IPS-NIHi11 (cell line): ENCODE results near the gene GIMAP6.
"Not testable (repeated sequence)": the region's sequence is repeated elsewhere in the genome, so short reads cannot be mapped to it uniquely, and the experiment has no call there.

Experiments
- DNase-seq: peaks from one replicate; pipeline ENCODE4 v3.0.0; 2012; ENCODE audit warnings: mixed read lengths, low spot score

Gene GIMAP6

DNA sequence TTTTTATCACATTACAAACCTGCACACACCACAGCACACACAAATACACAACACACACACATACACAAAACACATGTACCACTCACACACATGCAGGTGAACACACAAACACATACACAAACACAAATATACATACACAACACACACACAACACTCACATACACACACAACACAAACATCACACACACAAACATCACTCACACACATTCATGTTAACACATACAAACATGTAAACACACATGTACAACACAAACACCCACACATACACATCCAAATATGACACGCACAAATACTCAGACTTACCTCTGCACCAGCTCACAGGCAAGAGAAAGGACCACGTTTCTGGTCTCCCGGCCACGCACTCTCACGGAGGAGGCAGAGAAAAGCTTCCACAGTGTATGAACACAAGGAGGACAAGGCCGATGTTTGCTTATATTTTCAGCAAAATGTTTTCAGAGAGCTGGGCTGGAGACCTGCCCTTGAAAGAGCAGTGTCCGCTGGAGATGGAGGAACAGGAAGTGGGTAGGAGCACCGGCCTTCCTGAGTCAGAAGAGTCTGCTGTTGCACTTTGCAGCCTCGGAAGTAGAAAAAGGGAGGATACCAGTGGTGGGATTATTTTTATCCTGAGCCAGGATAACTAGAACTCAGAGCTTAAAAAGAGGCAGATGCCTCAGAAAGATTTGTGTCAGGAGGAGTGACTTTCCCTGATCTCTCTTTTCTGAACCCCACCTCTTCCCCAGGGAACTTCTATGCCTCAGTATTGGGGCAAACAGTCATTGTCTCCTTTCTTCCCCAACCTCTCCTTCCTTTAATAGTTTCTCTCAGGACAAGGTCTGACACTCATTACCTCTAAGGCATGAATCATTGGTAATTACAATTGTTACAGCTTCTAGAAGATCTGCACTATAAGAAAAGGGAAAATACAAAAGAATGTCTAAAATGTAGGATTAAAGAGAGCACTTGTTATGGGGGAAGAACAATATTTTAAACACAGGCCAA, at the start of gene GIMAP6:
GIMAP6 (minus strand) TSS at position 520 of the 999 bp plus-strand sequence. CDS start 2,243 bp downstream, outside the sequence.
- DNase-seq = no peak

- not testable (repeated sequence) for DNase-seq
Measured at GRCh38 chr7:150680364-150680763, 48.2 kb upstream of the GIMAP6 start.

GRCh38 chr7:150678601-150679000, 46.4 kb upstream of the GIMAP6 start:
- DNase-seq = not testable (repeated sequence)

DNA sequence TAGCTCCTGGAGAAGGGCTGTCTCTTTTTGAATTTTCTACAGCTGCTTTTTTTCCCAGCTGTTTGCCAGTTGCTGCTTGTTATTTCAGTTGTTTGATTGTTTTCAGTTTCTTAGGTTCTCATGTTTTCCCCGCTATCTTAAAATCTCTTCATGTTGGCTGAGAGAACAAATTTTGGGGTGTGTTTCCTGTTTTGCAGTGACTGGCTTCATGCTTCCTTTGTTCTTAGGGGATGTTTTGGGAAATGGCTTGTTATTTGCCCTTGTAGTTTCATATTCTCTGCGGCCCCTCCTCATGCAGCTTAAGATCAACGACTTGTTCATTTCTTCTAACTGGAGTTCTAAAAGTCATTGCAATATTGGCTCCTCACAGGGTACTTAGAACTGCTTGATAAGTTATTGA, 44.7 kb upstream of the GIMAP6 start:
- DNase-seq = not testable (repeated sequence)

DNA sequence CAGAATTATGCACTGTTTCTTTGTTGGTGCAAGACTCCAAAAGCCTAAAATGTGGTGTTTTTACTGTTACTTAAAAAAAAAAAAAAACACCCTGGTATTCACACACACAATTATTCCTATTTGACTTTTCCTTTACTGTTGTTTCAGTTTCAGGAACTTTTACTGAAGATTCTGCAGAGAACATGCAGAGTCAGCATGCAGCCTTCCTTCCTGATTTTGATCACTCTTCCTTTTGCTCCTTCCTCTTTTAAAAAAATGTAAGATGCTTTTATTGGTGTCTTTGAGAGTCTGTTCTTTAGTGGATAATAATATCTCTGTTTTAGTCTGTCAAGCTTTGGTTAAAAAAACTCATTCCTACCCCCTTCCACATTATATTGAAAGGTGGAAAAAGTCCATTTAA, 44.1 kb upstream of the GIMAP6 start:
- DNase-seq = not testable (repeated sequence)

GRCh38 chr7:150675714-150676113, 43.5 kb upstream of the GIMAP6 start:
- no peak for DNase-seq

GRCh38 chr7:150671798-150672585, 39.8 kb upstream of the GIMAP6 start:
- not testable (repeated sequence) for DNase-seq

DNA sequence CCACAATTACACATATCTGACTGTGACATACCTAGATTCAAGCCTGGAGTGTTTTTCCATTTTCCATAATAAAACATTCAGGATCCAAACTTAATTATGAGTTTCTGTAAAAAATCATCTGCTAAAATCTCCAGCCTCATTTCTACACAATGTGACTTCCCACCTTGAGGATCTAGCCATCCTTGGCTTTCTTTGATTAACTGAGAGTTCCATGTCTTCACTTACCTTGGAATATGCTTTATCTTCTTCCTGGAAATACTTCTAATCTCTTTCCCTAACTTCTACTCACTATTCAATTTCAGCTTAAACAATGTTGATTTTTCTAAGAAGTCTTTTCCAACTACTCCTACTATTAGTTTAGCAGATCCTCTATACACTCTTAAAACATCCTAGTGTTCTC, 36.8 kb upstream of the GIMAP6 start:
- DNase-seq = no peak

- DNase-seq = no peak
Measured at GRCh38 chr7:150668472-150668911, 36.3 kb upstream of the GIMAP6 start.

- DNase-seq = no peak
Measured at GRCh38 chr7:150666412-150666811, 34.2 kb upstream of the GIMAP6 start.

DNA sequence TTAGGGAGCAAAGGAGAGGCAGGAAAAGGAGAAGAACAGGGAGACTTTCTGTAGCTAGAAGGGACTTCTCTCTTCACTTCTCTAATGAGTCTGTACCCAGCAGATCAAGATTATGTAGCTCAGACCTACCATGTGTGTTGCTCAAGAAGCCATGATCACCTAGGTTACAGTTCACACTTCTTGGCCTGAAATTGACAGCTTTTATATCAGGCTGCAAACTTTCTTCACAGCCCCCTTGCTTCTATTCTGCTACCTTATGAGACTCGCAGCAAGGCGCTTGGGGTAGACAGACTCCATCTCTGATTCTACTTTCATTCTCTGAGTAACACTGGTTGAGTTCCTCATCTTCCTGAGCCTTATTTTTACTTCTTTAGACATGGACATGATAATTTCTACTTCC, 33.7 kb upstream of the GIMAP6 start:
- DNase-seq = no peak

DNA sequence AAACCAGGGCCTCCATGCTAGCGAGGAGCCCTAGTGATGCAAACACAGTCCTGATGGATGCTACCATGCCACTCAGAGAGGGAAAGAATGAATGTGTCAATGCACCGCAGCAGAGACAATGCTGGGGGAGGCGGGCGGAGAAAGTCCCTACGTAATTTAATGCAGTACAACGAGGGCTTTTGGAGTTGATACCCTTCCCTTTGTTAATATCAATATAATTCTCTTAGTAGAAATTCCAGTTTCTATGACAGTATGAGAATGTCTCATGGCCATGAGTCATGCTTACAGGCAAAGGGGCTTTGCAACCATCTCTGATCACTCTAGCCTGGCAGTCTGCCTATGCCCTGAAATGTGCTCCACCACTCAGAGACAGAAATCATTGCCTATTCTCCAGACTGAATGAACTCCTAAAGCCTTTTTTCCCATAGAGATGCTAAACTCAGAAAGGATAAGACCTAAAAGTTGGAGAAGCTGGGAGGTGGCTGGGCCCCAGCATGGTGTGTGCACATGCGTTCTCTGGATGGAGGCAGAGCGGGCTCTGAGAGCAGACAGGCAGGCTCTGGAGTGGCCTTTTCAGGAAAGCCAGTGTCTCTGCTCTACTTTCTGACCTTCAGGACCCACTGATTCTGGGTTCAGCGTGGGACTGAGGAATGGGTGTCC, 33.0 kb upstream of the GIMAP6 start:
- DNase-seq = no peak

- no peak for DNase-seq
Measured at GRCh38 chr7:150663802-150664494, 31.8 kb upstream of the GIMAP6 start.

DNA sequence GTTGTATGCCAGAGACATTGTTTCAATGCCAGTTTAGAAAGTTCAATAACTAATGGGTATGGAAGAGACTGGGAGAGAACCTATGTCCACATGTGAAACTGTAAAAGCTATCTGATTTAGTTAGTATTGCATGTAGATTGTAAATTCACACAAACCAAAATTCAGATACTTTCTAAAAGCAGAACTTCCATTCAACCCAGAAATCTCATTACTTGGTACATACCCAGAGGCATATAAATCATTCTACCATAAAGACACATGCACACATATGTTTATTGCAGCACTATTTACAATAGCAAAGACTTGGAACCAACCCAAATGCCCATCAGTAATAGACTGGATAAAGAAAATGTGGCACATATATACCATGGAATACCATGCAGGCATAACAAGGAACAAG, 30.6 kb upstream of the GIMAP6 start:
- not testable (repeated sequence) for DNase-seq

DNA sequence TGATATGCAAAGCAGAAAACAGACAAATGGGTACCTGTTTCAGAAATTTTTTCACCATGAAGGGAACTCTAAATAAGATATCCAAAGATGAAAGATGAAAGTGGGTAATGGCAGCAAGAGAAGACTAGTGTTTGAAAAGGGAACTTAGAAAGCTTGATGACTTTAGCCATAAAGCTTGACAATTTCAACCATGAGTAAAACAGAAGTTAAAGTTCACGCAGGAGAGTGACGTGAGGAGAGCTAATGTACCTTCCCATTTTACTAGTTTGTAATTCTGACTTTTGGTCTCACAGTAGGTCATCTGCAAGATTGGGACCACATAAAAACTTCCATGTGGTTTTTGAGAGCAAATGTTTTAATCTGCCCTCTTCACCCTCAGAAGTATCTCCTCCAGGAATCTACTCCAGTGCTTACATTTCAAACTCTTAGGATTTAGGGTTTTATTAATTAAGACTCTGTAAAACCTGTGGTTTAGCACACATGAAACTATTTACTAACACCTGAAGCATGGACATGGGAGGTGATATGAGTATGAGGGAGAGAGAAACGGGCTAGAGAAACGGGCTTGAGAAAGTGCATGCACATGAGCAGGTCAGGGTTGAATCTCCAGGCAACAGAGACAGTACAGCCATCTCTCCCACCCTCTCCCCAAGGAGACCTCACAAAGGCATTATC, 28.9 kb upstream of the GIMAP6 start:
- DNase-seq = no peak

DNA sequence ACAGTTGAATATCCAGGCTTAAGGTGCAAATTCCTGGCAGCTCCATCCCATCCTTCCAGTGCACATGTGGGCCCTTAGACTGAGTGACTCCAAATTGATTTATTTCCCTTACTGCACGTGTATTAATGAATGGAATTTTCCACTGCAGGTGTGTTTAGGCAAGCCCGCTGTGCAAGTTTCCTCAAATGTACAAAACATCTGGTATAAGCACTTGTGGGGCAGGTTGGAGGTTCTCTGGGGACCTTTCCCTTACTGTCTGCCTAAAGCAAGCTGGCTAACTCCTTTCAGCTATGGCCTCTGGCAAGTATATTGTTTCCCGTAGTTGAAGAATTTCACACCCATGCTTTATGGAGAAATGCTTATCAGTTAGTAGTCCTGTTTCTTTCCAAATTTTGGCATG, 25.3 kb upstream of the GIMAP6 start:
- no peak for DNase-seq

GRCh38 chr7:150656047-150656446, 23.9 kb upstream of the GIMAP6 start:
- DNase-seq = no peak

GRCh38 chr7:150654692-150655091, 22.5 kb upstream of the GIMAP6 start:
- DNase-seq = no peak

DNA sequence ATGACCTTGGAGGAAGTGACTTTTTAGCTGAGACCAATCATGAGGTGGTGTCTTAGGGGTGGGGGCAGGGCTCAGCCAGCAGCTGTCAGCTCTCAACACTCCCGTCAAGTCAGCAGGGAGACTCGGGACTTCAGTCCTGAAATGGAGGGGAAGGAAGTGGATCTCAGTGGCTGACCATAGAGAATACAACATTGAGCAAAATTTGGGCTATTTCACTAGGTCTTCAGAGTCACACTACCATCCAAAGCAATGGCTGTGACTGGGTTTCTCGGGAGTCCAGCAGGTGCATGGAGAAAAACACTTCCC, 16.8 kb upstream of the GIMAP6 start:
- DNase-seq = no peak

DNA sequence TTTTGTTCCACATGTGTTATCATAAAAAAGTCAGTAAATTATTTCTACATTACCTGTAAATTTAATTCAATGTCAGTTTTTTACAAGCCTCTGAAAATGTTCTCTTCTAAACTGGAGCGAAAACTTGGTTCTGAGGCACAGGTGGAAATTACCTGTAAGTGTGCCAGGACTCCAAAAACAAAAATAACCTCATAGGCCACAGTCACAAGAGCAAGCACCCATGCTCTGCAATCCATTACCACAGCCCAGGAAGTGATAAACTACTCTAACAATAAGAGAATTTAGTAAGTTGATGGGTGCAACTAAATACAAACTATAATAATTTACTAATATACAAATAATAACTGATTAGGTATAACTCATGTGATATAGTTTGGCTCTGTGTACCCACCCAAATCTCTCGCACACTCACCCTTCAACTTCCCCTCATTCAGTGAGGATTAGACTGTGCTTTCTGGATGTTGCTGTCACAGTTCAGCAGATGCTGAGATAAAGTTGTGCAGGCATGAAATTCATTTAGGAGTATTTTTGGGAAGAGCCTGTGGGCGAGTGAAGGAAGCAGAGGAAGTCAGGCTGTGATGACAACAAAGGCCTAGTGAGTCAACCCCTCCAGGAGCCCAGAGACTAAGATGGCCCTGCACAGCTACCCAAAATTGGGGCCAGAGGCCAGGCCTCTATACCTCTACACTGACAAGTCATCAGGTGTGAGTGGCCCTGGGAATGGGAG, 16.3 kb upstream of the GIMAP6 start:
- DNase-seq = no peak
